Stimulated activated CD4-positive, alpha-beta T cell treated with anti-CD3 and anti-CD28 coated beads, Interleukin-4, amount 100 ng/mL, for 4 hours (primary cell): ENCODE measurements around the gene EAF1.
A peak's percentile ranks its signal among the peaks of the same experiment; 100 is the strongest.
"Not testable (repeated sequence)": the region's sequence is repeated elsewhere in the genome, so short reads cannot be mapped to it uniquely, and the experiment has no call there.

Source experiments
- DNase-seq, 2 experiments: peaks; one replicate each; pipeline ENCODE4 v3.0.0-alpha.2; 2020

EAF1 gene

GRCh38 chr3:15409239-15409638, 18.2 kb upstream of the EAF1 start:
- no peak for DNase-seq

DNA sequence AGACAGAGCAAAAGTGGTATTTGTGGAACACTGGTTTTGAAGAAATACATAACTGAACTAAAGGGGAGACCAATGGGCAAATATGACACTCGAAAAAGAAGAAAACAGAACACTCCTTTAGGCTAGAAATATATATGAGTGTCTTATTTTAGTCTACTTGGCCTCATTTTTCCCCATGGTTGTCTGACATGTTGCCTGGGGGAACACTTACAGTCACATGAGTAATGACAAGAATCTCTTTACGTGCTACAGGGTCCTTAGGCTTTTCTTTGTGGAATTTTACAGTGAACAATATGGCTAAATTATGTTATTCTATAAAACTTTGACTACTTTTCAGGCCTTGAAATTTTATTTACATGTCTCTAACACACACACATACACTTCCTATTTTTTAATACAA, 17.6 kb upstream of the EAF1 start:
- no peak for DNase-seq

DNA sequence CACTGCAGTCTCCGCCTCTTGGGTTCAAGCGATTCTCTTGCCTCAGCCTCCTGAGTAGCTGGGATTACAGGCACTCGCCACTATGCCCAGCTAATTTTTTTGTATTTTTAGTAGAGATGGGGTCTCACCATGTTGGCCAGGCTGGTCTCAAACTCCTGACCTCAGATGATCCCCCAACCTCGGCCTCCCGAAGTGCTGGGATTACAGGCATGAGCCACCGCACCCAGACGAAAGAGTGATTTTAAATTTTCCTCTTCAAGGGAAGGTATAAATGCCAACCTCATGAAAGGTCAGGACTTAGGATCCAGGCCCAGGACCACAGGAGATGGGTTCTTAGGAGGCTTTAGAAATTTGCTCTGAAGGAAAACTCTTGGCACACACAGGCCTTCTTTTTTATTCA, 16.4 kb upstream of the EAF1 start:
- not testable (repeated sequence) for DNase-seq

- DNase-seq, result no peak
Measured at GRCh38 chr3:15420871-15421270, 6.5 kb upstream of the EAF1 start.

DNA sequence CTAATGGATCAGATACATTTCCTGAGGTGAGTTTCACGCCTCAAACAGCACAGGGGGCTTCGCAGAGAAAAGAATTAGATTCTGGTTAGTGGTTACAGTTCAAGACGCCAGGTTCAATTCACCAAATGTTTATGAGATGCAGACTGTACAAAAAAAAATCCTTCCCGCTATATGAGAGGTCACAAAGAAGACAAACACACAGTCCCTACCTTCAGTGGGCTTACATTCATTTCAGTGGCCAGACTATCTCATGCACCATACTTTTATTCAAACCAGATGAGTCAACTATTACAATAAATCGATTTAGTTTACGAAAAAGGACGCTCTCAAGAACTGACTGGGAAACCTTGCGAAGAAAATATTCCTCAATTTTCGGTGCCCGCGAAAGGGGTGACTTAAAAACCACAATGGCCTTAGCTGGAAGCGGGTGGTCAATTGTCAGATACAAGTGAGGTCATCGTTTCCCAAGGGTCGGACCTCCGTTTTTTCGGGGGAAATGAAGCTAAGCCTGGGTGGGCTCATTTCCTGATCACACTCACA, 749 bp upstream of the EAF1 start:
- no peak for DNase-seq

DNA sequence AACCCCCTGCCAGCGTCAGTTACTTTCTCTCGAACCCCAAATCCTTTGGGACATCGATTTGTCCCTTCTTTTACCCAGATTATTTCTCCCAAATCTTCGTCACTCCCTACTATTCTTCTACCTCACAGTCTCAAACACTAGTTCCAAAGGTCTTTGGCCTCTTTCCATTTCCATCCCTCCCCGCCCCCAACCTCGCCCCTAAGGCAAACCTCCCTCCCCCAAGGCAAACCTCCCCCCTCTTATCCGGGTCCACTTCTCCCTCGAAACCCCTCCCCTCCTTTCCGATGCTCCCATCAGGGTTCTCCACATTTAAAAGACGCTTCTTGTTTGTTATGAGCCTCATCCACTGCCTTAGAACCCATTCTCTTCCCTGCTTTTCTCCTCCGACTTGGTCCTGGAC, 583 bp downstream of the EAF1 start:
- DNase-seq, result no peak

DNA sequence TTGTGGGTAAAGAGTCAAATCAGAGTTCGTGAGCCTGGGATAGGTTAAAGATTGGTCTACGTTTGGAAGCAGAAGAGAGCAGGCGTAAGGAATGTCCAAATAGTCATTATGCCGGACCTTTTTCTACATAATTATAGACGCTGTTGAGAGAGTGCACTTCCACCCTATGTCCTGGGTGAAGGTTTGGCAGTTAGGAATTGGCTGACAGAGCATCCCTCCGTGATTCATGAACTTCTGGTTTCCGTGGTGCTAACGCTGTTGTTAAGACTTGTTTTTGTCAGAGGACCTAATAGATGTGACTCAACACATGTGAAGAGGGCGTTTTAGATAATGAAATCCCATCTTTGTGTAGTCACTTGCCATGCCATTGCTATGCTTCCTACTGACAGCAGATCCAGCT, 1.1 kb downstream of the EAF1 start:
- peak in 1 of 2 experiments; percentile 14 for DNase-seq

DNA sequence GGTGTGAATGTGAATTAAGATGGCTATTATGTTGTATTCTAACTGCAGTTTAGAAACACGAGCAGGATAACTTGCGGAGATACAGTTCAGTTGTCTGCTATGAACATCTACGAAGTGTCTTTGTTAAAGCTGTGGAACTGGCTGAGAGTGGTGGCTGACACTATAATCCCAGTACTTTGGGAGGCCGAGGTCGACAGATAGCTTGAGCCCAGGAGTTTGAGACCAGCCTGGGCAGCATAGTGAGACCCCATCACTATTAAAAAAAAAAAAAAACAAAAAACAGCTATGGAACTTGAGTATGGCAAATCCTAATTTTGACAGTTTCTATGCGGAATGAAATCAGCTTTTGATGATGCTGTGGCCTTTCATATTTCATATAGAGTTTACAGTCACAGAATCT, 1.7 kb downstream of the EAF1 start:
- DNase-seq, result no peak

DNA sequence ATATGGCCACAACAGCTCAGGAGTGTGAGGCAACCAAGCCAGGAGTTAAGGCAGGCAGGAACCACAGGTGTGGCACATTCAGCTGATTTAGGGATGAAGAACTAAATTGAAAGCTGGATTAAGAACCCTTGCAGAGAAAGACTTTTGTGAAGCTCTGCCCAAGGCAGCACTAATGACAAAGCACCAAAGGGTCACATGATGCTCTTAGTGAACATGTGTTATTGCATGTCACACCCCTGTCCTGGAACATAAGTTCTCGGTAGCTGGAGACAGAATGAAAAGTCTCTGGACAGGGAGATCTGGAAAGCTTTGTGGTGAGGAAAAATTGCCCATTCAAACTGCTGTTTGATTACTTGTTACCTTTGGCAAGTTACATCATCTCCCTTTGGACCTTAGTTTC, 3.2 kb downstream of the EAF1 start:
- no peak for DNase-seq

GRCh38 chr3:15431256-15431837, 3.9 kb downstream of the EAF1 start:
- DNase-seq, result no peak

- no peak for DNase-seq
Measured at GRCh38 chr3:15433531-15433930, 6.1 kb downstream of the EAF1 start.

DNA sequence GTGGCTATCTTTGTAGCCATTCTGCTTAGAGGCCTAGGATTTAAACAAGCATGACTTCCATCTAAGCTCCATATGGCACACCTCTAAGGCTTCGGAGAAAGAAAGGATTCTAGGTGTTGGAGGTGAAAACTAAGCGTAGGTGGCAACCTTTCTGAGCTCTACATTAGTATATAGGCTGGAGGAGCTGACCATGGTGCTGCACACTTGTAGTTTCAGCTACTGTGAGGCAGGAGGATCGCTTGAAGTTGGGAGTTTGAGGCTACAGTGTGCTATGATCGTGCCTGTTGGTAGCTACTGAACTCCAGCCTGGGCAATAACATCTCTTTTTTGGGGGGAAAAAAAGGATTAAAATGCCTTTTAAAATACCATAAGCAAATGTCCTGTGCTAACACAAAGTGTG, 7.4 kb downstream of the EAF1 start:
- DNase-seq, result no peak

GRCh38 chr3:15436246-15436645, 8.8 kb downstream of the EAF1 start:
- DNase-seq, result no peak

DNA sequence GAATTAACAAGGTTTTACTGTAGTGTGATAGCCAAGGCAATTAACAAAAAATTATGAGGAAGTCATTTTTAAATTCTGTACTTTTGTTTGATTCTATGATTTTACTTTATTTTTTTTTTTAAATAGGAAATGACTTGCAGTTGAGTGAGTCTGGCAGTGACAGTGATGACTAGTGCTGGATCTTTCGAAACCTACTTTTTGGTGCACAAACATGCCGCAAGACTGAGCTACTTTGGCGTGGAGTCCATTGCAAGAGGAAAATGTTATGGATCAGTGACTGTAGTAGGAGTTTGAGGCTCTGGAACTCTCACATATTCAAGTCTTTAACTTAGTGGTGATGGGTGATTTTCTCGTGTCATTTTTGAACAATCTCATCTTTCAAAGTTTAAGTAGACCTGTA, 11.6 kb downstream of the EAF1 start:
- DNase-seq, result no peak

DNA sequence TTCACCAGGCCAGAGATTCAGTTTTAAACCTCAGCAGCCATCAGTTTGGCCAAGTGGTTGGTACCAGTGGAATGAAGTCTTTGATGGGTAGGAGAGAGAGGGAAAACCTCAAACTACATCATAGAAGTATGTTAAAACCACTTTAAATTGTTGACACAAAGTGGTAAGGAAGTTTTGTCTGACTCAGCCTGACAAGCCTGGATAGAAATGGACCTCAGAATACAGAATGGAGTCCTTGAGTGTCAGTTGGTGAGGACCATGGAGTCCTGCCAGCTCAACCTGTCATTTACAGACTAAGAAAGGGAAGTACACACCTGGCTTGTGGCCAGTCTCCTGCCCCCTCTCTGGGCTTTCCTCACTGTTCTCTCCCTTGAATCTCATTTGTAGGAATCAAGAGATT, 12.1 kb downstream of the EAF1 start:
- DNase-seq, result no peak

DNA sequence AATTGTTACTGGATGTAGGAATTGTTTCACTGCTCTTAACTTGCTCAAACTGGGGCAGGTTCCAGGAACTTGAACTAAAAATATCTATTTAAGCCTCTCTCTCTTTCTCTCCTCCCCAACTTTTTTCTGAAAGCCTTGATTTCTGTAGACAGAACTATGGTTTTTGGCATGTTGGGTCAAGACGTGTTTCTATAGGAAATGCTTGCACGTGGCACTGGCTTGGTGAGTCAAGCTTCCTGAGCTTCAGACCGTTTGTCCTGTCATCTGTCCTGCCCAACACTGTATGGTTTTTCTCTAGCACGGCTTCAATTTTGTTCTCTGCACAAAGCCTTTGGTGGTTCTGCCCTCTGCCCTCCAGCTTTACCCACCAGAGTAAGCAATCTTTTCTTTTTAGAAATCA, 13.5 kb downstream of the EAF1 start:
- DNase-seq, result no peak

- DNase-seq, result no peak
Measured at GRCh38 chr3:15443826-15444524, 16.6 kb downstream of the EAF1 start.

DNA sequence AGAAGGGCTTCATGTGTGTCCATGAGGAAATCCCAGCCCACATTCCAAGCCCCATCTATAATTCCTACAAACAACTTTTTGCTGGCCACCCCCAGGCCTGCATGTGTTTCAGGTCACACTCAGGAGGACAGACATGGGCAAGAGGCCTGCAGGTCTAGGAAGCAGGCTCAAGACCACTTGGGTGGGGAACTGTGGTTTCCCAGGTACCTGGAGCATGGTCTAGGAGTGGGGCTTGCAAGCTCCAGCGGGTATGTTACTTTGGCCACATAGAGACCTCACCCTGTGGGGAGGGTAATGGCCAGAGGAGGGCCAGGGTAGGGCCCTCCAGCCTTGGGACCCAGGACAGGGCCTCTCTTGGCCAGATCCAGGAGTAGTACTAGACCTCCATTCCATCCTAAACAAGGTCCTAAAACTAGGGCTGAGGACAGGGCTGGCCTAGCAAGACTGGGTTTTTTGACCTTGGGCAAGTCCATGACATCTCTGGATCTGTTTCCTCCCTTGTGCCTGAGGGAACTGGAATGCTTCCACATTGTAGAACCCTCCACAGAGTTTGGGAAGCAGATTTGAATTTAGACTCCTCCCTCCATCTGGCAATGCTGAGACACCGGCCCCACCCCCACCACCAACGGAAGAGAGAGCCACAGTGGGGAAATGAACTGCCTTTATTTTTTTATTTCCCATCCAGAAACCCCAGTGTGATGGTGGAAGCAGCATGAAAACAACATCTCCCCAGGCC, 22.3 kb downstream of the EAF1 start:
- no peak for DNase-seq

DNA sequence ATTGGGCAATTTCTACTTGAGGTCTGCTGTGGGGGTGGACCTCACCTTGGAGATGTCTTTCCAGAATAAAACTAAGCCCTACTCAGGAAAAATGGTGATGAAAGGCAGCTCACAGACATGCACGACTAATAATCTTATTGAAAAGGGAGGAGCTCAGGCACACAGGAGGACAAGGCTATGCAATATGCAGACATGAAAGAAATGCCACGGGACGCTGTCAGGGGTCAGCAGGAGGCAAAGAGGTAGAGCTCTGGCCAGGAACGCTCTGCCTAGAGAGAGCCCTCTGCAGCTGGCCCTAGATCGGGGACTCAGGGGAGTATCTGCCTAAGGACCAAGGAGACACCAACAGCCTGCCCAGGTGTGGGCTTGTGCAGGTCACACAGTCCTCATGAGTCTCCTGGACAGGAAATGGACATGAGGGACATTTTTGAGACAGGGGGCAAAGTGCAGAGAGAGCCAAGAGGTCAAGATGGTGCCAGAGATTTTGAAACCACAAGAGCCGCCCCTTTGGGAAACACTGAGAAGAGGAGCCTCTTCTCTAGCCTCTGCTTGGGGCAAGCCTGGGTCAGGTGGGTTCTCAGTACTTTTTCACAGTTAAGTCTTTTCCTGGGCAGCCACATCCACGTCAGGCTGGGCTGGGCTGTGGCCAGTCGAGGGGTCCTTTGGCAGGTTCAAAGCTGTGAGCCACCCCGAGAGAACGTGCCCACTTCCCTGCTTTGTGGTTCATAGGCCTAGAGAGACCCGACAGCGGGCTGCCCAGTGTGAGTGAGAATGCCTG, 23.2 kb downstream of the EAF1 start:
- DNase-seq, result no peak

- no peak for DNase-seq
Measured at GRCh38 chr3:15451216-15452113, 24.1 kb downstream of the EAF1 start.

DNA sequence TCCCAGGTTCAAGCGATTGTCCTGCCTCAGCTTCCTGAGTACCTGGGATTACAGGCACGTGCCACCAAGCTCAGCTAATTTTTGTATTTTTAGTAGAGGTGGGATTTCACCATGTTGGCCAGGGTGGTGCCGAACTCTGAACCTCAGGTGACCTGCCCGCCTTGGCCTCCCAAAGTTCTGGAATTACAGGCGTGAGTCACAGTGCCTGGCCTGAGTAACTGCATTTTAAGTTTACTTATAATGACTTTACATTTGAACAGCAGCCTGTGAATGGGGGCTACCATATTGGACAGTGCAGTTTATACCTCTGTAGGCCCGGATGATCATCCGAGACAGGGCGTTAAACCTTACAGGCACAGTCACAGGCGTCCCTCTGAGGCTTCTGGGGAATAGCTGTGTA, 24.8 kb downstream of the EAF1 start:
- DNase-seq, result no peak

DNA sequence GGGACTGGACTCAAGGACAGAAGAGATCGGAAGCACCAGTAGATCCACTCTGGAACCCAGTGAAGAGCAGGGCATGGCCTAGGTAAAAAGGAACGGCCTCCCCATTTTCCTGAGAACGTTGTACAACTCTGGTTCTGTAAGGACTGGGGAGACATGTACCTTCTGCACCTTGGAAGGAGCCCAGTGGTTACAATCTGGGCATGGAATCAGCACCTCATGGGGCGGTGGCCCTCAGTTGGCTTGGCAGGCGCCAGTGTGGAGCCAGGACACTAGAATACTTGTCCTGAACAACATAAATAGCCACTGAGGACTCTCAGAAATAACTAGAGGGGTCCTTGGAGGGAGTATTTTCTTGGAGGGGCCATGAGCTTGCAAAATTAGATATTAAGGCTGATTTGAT, 25.6 kb downstream of the EAF1 start:
- DNase-seq, result no peak
